Stomach smooth muscle (tissue), 2 donors: ENCODE data around the gene SCOC.

Source experiments
- H3K27ac ChIP-seq: one replicate; pipeline ENCODE4 v1.7.0; 2013; ENCODE audit warnings: mild to moderate bottlenecking, low read length, inconsistent platforms
- H3K27me3 ChIP-seq, 2 donors: one replicate each; pipeline ENCODE4 v1.7.0; 2013; ENCODE audit warnings: low read length in 2 of 2; ENCODE audit not compliant: insufficient read depth in 2 of 2, control insufficient read depth in 1 of 2
- H3K36me3 ChIP-seq, 2 donors: one replicate each; pipeline ENCODE4 v1.7.0; 2013; ENCODE audit warnings: low read length in 2 of 2; ENCODE audit not compliant: control insufficient read depth in 2 of 2, insufficient read depth in 2 of 2
- H3K4me1 ChIP-seq: one replicate; pipeline ENCODE4 v1.7.0; 2013; ENCODE audit warnings: low read length; ENCODE audit not compliant: control insufficient read depth, insufficient read depth
- H3K4me3 ChIP-seq, 2 donors: one replicate each; pipeline ENCODE4 v1.7.0; 2013; ENCODE audit warnings: low read length in 2 of 2
- H3K9ac ChIP-seq, 2 donors: one replicate each; pipeline ENCODE4 v1.7.0; 2013; ENCODE audit warnings: low read length in 2 of 2, mild to moderate bottlenecking in 1 of 2
- H3K9me3 ChIP-seq, 2 donors: one replicate each; pipeline ENCODE4 v1.7.0; 2013; ENCODE audit warnings: low read length in 2 of 2; ENCODE audit not compliant: control insufficient read depth in 2 of 2
- donor health status: healthy.
- donor health status: Pancreatic carcinoma.

The SCOC gene

GRCh38 chr4:140344101-140344500 is 29.3 kb upstream of the SCOC start:
- Histone ChIP-seq H3K27ac (no peak overlapping the region), H3K9me3 (no peaks in the 10 kb centered on the region), H3K27me3 (peaks cover 0 to 3% of the 10 kb centered on the region in 2 donors), H3K4me1 (peaks cover 3% of the 10 kb centered on the region), H3K36me3 (no peaks in the 10 kb centered on the region), H3K4me3 (no peak overlapping the region), H3K9ac (no peak overlapping the region)

GRCh38 chr4:140344621-140345020 is 28.8 kb upstream of the SCOC start:
- Histone ChIP-seq H3K27me3 (peaks cover 0 to 3% of the 10 kb centered on the region in 2 donors), H3K4me3 (no peak overlapping the region), H3K4me1 (peaks cover 3% of the 10 kb centered on the region), H3K36me3 (no peaks in the 10 kb centered on the region), H3K9ac (no peak overlapping the region), H3K9me3 (no peaks in the 10 kb centered on the region), H3K27ac (no peak overlapping the region)

GRCh38 chr4:140346136-140346535 is 27.3 kb upstream of the SCOC start:
- H3K4me3 ChIP-seq = no peak overlapping the region
- no peak overlapping the region for H3K9ac ChIP-seq
- peaks cover 3% of the 10 kb centered on the region for H3K4me1 ChIP-seq

GRCh38 chr4:140349816-140350215 is 23.6 kb upstream of the SCOC start:
- Histone ChIP-seq H3K9ac (no peak overlapping the region), H3K4me1 (no peaks in the 10 kb centered on the region), H3K27me3 (no peaks in the 10 kb centered on the region), H3K4me3 (no peak overlapping the region), H3K27ac (no peak overlapping the region), H3K36me3 (no peaks in the 10 kb centered on the region), H3K9me3 (no peaks in the 10 kb centered on the region)

More at GRCh38 chr4:140346136-140346535, 27.3 kb upstream of the SCOC start:
- no peak overlapping the region for H3K27ac ChIP-seq
- no peaks in the 10 kb centered on the region for H3K36me3 ChIP-seq
- peaks cover 0 to 3% of the 10 kb centered on the region in 2 donors for H3K27me3 ChIP-seq
- no peaks in the 10 kb centered on the region for H3K9me3 ChIP-seq

GRCh38 chr4:140351093-140352075 is 22.1 kb upstream of the SCOC start:
- H3K9ac ChIP-seq = no peak overlapping the region

GRCh38 chr4:140353786-140354185 is 19.7 kb upstream of the SCOC start:
- H3K9me3 ChIP-seq = no peaks in the 10 kb centered on the region
- H3K36me3 ChIP-seq = no peaks in the 10 kb centered on the region
- H3K9ac ChIP-seq = no peak overlapping the region
- no peaks in the 10 kb centered on the region for H3K4me1 ChIP-seq
- no peak overlapping the region for H3K27ac ChIP-seq
- no peak overlapping the region for H3K4me3 ChIP-seq
- H3K27me3 ChIP-seq = peaks cover 0 to 2% of the 10 kb centered on the region in 2 donors

More at GRCh38 chr4:140351093-140352075, 22.1 kb upstream of the SCOC start:
- no peaks in the 10 kb centered on the region for H3K27me3 ChIP-seq
- H3K9me3 ChIP-seq = no peaks in the 10 kb centered on the region
- H3K27ac ChIP-seq = no peak overlapping the region
- no peaks in the 10 kb centered on the region for H3K4me1 ChIP-seq
- no peaks in the 10 kb centered on the region for H3K36me3 ChIP-seq
- no peak overlapping the region for H3K4me3 ChIP-seq

GRCh38 chr4:140355288-140355687 is 18.2 kb upstream of the SCOC start:
- H3K4me1 ChIP-seq = no peaks in the 10 kb centered on the region
- H3K27ac ChIP-seq = no peak overlapping the region
- H3K9ac ChIP-seq = no peak overlapping the region
- H3K36me3 ChIP-seq = no peaks in the 10 kb centered on the region
- no peak overlapping the region for H3K4me3 ChIP-seq
- H3K27me3 ChIP-seq = peaks cover 0 to 2% of the 10 kb centered on the region in 2 donors
- H3K9me3 ChIP-seq = no peaks in the 10 kb centered on the region

- Histone ChIP-seq H3K9me3 (no peaks in the 10 kb centered on the region), H3K4me3 (no peak overlapping the region), H3K4me1 (no peaks in the 10 kb centered on the region), H3K27me3 (peaks cover 0 to 2% of the 10 kb centered on the region in 2 donors), H3K27ac (no peak overlapping the region), H3K36me3 (no peaks in the 10 kb centered on the region), H3K9ac (no peak overlapping the region)
Observed at GRCh38 chr4:140357868-140358267, 15.6 kb upstream of the SCOC start.

GRCh38 chr4:140358281-140358680 is 15.2 kb upstream of the SCOC start:
- Histone ChIP-seq H3K9me3 (no peaks in the 10 kb centered on the region), H3K4me1 (no peaks in the 10 kb centered on the region), H3K27ac (no peak overlapping the region), H3K4me3 (no peak overlapping the region), H3K36me3 (no peaks in the 10 kb centered on the region), H3K27me3 (peaks cover 0 to 2% of the 10 kb centered on the region in 2 donors), H3K9ac (no peak overlapping the region)

- Histone ChIP-seq H3K9ac (no peak overlapping the region), H3K36me3 (no peaks in the 10 kb centered on the region), H3K9me3 (no peaks in the 10 kb centered on the region), H3K27me3 (peaks cover 0 to 2% of the 10 kb centered on the region in 2 donors), H3K4me1 (no peaks in the 10 kb centered on the region), H3K27ac (no peak overlapping the region), H3K4me3 (no peak overlapping the region)
Observed at GRCh38 chr4:140359562-140360427, 13.7 kb upstream of the SCOC start.
